SU-DHL-6 (cell line): ENCODE measurements around the gene UNC5B.

Experiments
- EZH2phosphoT487 ChIP-seq: fragments of 200-600 bp; sonication (generic), shearing (Covaris generic); conservative IDR thresholded peaks from 2 replicates; pipeline ENCODE4 v1.6.1; 2018; ENCODE audit warnings: mild to moderate bottlenecking, antibody characterized with exemption, low read length, moderate library complexity, mixed read lengths
- TF ChIP-seq, protein P1 (sequence below): fragments of 200-600 bp; sonication (generic); IDR thresholded peaks from one replicate; pipeline ENCODE4 v1.5.1; 2017; ENCODE audit warnings: antibody characterized with exemption, mild to moderate bottlenecking, low read length, moderate library complexity; ENCODE audit not compliant: insufficient read depth, poor library complexity, severe bottlenecking

DNA sequence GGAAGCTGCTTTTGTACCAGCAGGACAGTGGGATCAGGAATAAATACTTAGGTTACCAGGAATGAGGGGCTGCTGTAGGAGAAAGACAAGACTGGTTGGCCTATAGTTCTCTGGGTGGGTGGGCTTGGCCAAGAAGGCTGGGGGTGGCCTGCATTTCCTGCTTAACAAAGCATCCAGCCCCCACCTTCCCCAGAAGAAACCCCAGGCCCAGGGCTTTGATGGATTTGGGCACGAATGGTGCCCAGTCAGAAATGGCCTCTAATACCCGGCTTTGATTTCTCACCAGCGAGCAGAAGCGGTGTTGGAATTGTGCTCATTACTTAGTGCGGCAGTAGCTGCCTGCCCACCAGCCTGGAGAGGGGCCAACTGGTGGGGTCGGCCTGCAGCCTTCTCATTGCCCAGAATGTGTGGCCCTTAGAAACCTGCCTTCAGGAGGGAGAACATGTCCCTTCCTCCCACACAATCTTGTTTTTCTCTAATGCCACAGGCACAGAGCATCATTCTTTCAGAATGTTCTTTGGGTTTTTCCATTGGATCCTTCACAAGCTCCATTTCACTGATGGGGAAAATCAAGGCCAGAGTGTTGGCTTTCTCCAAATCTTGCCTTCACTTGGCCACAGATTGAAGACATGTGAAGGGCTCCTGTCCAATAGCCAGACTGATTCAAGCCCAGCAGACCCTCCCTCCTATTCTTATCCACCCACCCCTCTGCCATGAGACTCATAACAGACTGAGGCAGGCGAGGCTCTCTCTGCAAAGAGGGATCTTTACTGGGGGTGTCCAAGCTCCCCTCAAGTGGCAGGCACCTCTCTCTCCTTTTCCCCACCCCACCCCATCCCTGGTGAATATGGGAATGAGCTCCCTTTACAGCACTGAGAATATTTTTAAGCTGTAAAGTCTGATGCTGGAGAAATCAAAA, 2.5 kb downstream of the UNC5B start:
- TF ChIP-seq, protein P1, sequence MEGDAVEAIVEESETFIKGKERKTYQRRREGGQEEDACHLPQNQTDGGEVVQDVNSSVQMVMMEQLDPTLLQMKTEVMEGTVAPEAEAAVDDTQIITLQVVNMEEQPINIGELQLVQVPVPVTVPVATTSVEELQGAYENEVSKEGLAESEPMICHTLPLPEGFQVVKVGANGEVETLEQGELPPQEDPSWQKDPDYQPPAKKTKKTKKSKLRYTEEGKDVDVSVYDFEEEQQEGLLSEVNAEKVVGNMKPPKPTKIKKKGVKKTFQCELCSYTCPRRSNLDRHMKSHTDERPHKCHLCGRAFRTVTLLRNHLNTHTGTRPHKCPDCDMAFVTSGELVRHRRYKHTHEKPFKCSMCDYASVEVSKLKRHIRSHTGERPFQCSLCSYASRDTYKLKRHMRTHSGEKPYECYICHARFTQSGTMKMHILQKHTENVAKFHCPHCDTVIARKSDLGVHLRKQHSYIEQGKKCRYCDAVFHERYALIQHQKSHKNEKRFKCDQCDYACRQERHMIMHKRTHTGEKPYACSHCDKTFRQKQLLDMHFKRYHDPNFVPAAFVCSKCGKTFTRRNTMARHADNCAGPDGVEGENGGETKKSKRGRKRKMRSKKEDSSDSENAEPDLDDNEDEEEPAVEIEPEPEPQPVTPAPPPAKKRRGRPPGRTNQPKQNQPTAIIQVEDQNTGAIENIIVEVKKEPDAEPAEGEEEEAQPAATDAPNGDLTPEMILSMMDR: no peak
- no peak for TF ChIP-seq EZH2phosphoT487
